NCI-H187 (cell line): Measurements from ENCODE around the gene GIGYF1.
"Not testable (repeated sequence)": the region's sequence is repeated elsewhere in the genome, so short reads cannot be mapped to it uniquely, and the experiment has no call there.

Experiments
- DNase-seq, 2 experiments: peaks; one replicate each; lab custom pipeline; 2025; lab: John Stamatoyannopoulos, UW

Gene GIGYF1

GRCh38 chr7:100671353-100672327, 22.4 kb downstream of the GIGYF1 start:
- no peak for DNase-seq

DNA sequence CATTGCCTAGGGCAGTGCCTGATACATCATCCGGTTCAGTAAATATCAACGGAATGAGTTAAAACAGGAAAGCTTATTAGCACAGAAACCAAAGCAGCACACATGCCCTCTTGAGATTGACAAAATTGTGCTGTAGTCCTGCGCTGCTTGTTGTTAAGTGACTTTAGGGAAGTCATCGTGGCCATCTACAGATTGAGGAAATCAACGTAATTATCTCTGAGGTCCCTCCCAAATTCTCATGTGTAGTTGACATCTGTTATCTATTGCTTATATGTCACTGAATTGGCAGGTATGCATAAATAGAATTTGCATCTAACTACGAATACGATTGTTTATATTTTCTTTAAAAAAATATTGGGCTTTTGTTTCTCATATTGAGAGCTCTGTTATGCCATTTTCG, 24.0 kb downstream of the GIGYF1 start:
- DNase-seq, result no peak

DNA sequence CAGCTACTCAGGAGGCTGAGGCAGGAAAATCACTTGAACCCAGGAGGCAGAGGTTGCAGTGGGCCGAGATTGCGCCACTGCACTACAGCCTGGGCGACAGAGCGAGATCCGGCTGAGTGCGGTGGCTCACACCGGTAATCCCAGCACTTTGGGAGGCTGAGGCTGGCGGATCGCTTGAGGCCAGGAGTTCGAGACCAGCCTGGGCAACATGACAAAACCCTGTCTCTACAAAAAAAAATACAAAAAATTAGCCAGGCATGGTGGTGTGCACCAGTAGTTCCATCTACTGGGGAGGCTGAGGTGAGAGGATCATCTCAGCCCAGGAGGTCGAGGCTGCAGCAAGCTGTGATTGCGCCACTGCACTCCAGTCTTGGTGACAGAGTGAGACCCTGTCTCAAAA, 24.9 kb downstream of the GIGYF1 start:
- not testable (repeated sequence) for DNase-seq

GRCh38 chr7:100668069-100668449, 26.0 kb downstream of the GIGYF1 start:
- DNase-seq, result no peak

- no peak for DNase-seq
Observed at GRCh38 chr7:100667331-100668068, 26.6 kb downstream of the GIGYF1 start.

DNA sequence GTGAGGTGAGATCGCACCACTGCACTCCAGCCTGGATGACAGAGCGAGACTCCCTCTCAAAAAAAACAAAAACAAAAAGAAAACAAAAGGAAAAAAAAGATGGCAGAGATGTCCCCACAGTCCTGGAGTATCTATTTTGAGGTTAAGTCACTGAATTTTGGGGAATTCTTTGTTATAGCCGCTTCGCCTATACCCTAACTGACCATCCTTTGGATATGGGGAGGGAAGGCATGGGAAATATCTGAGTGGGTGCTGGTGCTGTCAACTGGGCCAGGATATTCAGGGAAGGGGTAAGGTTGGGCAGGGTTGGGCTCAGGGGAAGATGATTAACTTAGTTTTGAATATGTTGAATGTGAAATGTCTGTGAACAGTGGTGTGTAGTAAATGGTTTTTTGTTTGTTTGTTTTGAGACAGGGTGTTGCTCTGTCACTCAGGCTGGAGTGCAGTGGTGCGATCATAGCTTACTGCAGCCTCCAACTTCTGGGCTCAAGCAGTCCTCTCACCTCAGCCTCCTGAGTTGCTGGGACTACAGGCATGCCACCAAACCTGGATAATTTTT, 28.8 kb downstream of the GIGYF1 start:
- no peak for DNase-seq

GRCh38 chr7:100662194-100662776, 31.8 kb downstream of the GIGYF1 start:
- not testable (repeated sequence) for DNase-seq

GRCh38 chr7:100655908-100656674, 38.0 kb downstream of the GIGYF1 start, which contains the start of gene ACTL6B:
Gene ACTL6B, minus strand, starts transcription at chr7:100656448. Its CDS starts 94 bp downstream, at chr7:100656354.
- peak; percentile 36 to 88 for DNase-seq

- no peak for DNase-seq
Observed at GRCh38 chr7:100654908-100655831, 38.9 kb downstream of the GIGYF1 start.

DNA sequence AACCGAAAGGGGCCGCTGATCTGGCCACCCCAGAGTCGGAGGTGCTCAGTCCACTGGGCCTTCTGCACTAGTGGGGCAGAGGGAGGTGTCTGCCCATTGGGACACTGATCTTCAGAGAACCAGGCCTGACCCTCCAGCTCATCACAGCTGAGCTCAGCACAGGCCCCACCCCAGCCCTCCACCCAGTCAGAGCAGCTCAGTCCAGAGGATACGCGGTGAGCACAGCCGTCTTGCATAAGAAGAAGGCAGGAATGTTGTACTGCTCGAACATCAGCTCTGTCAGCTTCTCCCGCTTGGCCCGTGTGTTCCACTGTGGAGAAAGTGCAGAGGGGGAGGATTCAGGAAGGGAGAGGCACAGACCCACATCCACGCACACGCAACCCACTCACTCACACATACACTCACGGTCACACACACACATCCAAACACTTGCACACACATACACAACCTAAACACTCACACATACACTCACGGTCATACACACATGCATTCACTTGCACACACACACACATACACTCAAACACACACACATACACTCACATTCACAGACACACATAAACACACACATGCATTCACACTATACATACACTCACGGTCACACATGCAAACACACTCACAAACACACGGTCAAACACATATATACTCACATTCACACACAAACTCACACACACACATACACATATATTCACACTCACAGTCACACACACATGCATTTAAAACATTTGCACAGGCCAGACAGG, 44.1 kb downstream of the GIGYF1 start:
- no peak for DNase-seq

DNA sequence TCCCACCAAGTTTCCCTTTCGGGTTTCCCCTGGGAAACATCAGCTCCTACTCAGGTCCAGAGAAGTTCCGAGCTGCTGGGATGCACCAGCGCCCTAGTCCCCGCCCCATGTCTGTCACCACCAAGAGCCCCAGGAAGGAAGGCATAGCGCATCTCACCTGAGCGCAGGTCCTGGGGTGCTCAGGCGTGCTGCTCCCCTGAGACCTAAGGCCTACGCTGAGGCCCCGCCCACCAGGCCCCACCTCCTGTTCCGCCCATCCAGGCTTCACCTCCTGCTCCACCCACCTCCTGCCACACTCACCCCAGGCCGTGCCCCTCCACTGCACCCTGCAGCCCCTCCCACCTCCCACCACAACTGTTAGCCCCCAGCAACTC, 51.5 kb downstream of the GIGYF1 start:
- DNase-seq, result no peak

GRCh38 chr7:100641860-100642533, 52.1 kb downstream of the GIGYF1 start:
- DNase-seq, result no peak

- no peak for DNase-seq
Observed at GRCh38 chr7:100641463-100641859, 52.6 kb downstream of the GIGYF1 start, which contains the start of gene TFR2. Gene TFR2, minus strand, starts transcription at chr7:100641552. Its CDS starts 43 bp downstream, at chr7:100641509.

DNA sequence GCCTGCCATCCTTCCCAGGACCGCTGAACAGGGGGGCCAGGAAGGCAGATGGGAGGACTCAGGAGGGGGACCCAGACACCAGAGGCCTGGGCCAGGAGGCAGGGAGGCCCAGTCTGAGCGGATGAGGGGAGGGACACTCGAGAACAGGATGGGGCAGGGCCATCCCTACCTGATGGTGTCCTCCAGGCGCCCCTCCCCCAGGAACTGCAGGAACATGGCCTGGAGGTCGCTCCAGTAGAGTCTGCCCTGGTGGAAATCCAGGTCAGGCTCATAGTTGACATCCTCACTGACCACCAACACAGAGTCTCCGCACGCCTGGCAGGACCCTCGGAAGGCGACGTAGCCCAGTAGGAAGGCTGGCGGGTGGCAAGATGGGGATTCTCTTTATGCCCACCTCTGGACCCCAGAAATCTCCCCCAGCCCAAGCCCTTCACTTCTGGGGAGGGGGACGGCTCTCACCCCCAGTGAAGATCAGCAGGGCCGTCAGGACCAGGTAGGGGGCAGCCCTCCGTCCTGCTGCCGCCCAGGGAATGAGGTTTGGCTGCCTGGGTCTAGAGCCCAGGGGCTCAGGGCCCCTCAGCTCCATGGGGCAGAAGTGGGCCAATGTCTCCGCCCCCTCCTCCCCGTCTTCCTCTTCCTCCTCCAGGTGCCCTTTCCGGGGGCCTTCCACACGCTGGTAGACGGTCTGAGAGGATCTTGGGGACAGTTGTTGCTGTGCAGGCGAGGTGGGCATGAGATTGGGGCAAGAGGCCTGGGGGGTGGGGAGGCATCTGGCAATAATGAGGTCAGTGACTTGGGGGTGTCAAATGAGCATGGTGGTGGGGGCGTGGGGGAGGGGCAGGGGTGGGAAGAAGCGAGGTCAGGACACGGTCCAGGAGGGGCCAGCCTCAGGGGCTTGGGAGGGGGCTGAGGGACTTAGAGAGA, 53.3 kb downstream of the GIGYF1 start:
- no peak for DNase-seq

- DNase-seq, result no peak
Observed at GRCh38 chr7:100639995-100640516, 54.0 kb downstream of the GIGYF1 start.

DNA sequence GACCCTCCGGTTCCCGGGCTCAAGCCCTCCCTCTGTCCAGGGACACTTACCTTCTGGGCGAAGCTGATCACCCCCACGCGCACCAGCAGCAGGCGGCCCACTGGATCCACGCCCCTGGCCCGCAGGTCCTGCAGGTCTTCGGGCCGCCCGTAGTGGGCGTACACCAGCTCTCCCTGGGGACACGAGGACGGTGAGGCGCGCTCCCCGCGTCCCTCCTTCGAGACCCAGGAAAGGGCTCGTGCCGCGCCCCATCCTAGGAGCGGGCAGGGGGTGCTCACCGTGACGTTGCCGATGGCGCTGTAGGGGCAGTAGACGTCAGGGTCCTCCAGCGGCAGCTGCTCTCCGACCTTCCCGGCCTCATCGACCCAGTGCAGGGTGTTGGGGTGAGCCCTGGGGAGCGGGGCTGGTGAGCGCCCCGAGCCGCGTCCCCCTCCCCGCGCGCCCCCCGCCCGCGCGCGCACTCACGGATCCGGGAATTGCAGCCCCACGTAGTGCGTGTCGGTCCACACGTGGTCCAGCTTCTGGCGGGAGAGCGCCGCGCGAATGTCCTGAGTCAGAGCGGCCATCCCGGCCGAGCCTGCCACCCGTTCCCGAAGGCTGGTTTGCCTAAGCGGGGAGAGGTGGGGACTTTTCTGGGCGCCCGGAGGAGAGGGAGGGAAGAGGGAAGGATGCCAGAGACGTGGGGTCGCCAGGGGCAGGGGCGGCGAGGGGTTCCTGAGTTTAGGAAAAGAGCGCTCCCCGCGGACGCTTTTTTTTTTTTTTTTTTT, 60.9 kb downstream of the GIGYF1 start:
- peak in 1 of 2 experiments; percentile 21 for DNase-seq

DNA sequence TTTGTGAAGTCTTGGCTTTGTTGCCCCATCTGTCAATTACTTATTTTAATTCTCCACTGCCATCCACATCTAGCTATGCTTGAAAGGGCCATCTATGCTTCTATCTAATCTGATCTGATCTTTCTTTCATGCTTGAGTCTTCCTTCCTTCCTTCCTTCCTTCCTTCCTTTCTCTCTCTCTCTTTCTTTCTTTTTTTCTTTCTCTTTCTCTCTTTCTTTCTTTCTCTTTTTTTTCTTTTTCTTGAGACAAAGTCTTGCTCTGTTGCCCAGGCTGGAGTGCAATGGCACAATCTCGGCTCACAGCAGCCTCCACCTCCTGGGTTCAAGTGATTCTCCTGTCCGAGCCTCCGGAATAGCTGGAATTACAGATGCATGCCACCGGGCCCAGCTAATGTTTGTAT, 64.0 kb downstream of the GIGYF1 start:
- no peak for DNase-seq
